Stimulated activated CD4-positive, alpha-beta T cell treated with anti-CD3 and anti-CD28 coated beads, Interleukin-1b, Interleukin-23, amount 100 ng/mL, for 4 hours (primary cell): ENCODE measurements around the gene LRRC38.
"Not testable (repeated sequence)": the region's sequence is repeated elsewhere in the genome, so short reads cannot be mapped to it uniquely, and the experiment has no call there.

Experiments
- DNase-seq, 2 donors: peaks; one replicate each; pipeline ENCODE4 v3.0.0-alpha.2; 2020; ENCODE audit warnings: low read depth in 2 of 2

Gene LRRC38

GRCh38 chr1:13465515-13465914 lies 48.3 kb downstream of the LRRC38 start:
- no peak for DNase-seq

DNA sequence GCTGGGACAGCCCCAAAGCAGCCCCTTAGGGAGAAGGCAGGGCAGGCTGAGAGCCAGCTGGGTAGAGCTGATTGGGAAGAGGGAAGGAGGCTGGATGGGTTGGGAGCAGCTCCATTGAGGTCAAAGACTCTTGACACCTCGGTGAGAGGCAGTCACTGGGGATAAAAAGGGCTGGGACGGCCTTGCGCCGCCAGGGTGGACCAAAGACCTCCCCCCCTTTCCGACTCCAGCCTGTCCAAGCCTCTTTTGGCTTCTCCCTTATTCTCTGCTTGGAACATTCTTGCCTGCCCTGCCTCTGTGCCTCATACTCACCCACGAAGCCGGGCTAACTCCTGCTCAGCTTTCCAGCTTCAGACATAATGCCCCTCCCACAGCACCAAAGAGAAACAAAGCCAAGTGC lies 51.1 kb downstream of the LRRC38 start:
- no peak for DNase-seq

DNA sequence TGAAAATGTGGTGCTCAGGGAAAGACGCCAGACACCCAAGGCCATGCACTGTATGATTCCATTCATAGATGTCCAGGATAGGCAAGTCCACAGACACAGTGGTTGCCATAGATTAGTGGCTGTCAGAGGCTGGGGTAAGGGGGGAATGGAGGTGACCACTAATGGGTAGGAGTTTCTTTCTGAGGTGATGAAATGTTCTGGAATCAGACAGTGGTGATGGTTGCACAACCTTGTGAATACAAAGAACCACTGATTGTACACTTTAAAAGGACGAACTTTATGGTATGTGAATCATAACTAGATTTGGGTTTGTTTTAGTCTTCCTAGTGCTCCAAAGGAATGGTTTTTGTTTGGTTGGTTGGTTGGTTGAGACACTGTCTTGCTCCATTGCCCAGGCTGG lies 51.8 kb downstream of the LRRC38 start:
- no peak for DNase-seq

DNA sequence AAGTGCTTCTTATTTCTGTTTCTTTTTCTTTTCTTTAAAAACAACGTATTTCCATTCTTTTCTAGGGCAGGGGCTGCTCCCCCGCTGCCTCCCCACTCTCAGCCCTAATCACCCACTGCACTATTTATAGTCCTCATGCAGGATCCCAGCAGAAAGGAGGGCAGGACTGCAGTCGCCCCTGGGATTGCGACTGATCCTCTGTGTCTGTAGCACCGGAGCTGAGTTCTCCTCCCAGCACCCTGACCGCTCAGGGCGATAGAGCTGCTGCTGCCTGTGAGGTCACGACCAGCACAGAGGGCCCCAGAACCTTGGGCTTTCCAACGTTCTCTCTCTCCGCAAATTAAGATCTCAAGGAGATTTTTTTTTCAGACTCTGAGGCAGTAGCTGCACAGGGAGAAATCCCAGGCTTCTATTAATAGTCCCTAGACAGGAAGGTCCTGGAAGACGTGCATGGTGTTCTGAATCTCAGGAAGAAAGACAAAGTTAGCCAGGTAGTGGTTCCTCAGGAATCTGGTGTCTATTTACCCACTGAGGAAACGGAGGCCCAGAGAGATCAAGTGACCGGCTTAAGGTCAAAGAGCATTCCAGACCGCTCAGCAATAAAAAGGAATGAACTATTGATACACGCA lies 56.8 kb downstream of the LRRC38 start:
- DNase-seq = no peak

DNA sequence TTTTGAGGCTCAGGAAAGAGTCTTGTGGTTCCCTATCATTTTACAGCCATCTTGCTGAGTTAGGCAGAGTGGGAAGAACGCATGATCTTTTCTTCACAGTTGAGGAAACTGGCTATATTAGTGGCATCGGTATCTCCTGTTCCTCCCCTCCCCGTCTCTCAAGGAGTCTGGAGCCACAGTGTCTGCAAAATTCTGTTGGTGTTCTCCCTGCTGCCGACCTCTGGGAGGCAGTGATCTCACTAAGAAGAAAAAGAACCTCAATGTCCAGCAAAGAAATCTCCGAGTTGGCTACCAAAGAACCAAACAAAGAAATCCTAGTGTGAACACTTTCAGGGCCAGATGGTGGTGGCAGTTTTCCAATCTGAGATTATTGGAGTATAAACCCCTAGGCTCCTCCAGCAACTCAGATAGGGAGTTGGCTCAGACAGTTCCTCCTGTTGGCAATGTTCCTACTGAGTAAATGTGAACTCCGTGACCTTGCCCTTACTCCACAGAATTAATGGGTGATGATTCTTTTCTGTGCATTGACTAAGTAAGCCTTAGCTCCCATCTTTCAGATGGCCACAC lies 62.3 kb downstream of the LRRC38 start:
- no peak for DNase-seq

DNA sequence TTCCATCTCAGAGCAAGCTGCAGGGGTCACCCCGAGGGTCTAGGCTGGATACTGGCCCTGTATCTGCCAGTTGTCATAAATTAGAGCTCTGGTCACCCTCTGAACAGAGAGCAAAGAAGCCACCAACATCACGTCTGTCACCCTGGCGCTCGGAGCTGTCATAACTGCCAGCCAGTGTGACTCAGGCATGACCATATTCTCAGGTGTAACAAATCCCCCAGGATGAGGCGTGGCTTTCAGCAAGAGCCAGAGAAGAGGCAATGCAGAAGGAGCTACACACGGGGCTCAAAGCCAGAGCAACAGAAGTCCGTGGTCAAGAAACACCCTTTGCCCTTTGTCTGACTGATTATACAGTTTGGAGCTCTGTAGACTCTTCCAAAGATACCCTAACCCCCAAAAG lies 63.6 kb downstream of the LRRC38 start:
- DNase-seq = no peak

- no peak for DNase-seq
These were observed 70.3 kb downstream of the LRRC38 start for GRCh38 chr1:13443335-13443979.

GRCh38 chr1:13439104-13439783 lies 74.6 kb downstream of the LRRC38 start:
- not testable (repeated sequence) for DNase-seq

DNA sequence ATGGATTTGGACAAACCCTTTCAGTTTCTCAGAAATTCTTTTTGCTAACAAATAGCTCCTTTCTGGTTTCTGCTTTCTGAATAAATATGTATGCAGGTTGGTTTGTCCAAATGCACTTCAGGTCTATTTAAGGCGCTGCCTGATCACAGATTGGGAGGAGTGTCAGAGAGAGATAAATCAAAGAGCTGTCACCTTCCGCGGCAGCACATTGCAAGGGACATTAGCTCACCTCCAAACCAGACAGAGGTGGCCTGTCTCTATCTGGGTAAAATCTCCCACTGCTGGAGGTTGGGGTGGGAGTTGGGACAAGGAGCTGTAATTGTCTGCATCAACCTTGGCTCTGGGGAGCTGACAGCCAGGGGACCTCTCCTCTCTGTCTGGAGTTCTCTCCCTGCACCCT lies 78.3 kb downstream of the LRRC38 start:
- no peak for DNase-seq

DNA sequence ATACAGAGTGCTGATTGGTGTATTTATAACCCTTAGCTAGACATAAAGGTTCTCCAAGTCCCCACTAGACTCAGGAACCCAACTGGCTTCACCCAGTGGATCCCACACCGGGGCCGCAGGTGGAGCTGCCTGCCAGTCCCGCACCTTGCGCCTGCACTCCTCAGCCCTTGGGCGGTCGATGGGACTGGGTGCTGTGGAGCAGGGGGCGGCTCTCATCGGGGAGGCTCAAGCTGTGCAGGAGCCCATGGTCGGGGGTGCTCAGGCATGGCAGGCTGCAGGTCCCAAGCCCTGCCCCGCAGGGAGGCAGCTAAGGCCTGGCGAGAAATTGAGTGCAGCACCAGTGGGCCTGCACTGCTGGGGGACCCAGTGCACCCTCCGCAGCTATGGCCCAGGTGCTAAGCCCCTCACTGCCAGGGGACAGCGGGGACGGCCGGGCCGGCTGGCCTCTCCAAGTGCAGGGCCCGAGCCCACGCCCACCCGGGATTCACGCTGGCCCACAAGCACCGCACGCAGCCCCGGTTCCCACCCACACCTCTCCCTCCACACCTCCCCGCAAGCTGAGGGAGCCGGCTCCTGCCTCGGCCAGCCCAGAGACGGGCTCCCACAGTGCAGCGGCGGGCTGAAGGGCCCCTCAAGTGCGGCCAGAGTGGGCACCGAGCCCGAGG lies 80.0 kb downstream of the LRRC38 start:
- not testable (repeated sequence) for DNase-seq

- no peak for DNase-seq
These were observed 81.6 kb downstream of the LRRC38 start for GRCh38 chr1:13432251-13432650.

GRCh38 chr1:13430495-13430894 lies 83.3 kb downstream of the LRRC38 start:
- no peak for DNase-seq
